Measurements from ENCODE around the gene ACSL1.

- TF ChIP-seq, protein P1, sequence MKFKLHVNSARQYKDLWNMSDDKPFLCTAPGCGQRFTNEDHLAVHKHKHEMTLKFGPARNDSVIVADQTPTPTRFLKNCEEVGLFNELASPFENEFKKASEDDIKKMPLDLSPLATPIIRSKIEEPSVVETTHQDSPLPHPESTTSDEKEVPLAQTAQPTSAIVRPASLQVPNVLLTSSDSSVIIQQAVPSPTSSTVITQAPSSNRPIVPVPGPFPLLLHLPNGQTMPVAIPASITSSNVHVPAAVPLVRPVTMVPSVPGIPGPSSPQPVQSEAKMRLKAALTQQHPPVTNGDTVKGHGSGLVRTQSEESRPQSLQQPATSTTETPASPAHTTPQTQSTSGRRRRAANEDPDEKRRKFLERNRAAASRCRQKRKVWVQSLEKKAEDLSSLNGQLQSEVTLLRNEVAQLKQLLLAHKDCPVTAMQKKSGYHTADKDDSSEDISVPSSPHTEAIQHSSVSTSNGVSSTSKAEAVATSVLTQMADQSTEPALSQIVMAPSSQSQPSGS (CRISPR knock-in tag; IDR thresholded peaks at IDR 0.05) = no peak
- no peak for TF ChIP-seq PHB2 (IDR thresholded peaks at IDR 0.05; ENCODE audit: low read depth)
- TF ChIP-seq SMAD3 (CRISPR knock-in tag; conservative IDR thresholded peaks at IDR 0.05) = no peak
- TF ChIP-seq CTCF (IDR thresholded peaks at IDR 0.05 in 2 of 3, conservative IDR thresholded peaks at IDR 0.05 in 1 of 3; ENCODE audit: insufficient read depth in 2 of 3, low read depth in 1 of 3, low read length in 3 of 3) = no peak
- no peak for TF ChIP-seq ATF3 (IDR thresholded peaks at IDR 0.05)
- TF ChIP-seq ATF3 (CRISPR knock-in tag; conservative IDR thresholded peaks at IDR 0.05) = no peak
- TF ChIP-seq SAFB (IDR thresholded peaks at IDR 0.05; ENCODE audit: borderline replicate concordance, low read depth, low read length) = no peak
- TF ChIP-seq POLR2A (conservative IDR thresholded peaks at IDR 0.05) = no peak
- no peak for TF ChIP-seq ATF1 (CRISPR knock-in tag; IDR thresholded peaks at IDR 0.05)
- TF ChIP-seq ATF1 (tag; IDR thresholded peaks at IDR 0.05) = no peak
- no peak for TF ChIP-seq SAFB2 (IDR thresholded peaks at IDR 0.05; ENCODE audit: borderline replicate concordance, low read depth, low read length, severe bottlenecking)
These were observed 48.9 kb downstream of the ACSL1 start for GRCh38 chr4:184776821-184777220.

All from K562 (cell line).